ENCODE results near the gene ZBED1. TPM values are rescaled to one million over a fixed set of nuclear protein-coding genes. Genes with fewer than 3 reads are reported as not detected.
"Not testable (repeated sequence)": the region's sequence is repeated elsewhere in the genome, so short reads cannot be mapped to it uniquely, and the experiment has no call there.

The ZBED1 gene
- total RNA-seq, 1 experiment from 2014 or later = 14.2 TPM

GRCh38 chrX:2464677-2465166 lies 36.1 kb downstream of the ZBED1 start:
- H3K9ac ChIP-seq (ENCODE audit: low read length) = no peak overlapping the region
- H3F3A ChIP-seq (ENCODE audit: low read length, unreplicated experiment) = no peaks in the 10 kb centered on the region
- DNase-seq (no peak), ATAC-seq (no peak)
- H3K27me3 ChIP-seq (ENCODE audit: low read length) = no peaks in the 10 kb centered on the region
- H4K20me1 ChIP-seq (ENCODE audit: low read length) = no peaks in the 10 kb centered on the region
- intact Hi-C loops (cut with micrococcal nuclease) = no loop called here
- no peaks in the 10 kb centered on the region for H3K79me2 ChIP-seq (ENCODE audit: low read length)
- H3K36me3 ChIP-seq (ENCODE audit: low read depth, low read length) = no peaks in the 10 kb centered on the region
- H3K9me3 ChIP-seq (ENCODE audit: low read length) = no peaks in the 10 kb centered on the region
- no peak overlapping the region for H2AFZ ChIP-seq (ENCODE audit: low read length)
- TF ChIP-seq EZH2phosphoT487 (IDR thresholded peaks at IDR 0.05; ENCODE audit: borderline replicate concordance, low read length) (no peak), EZH2 (IDR thresholded peaks at IDR 0.05; ENCODE audit: low read length, unreplicated experiment) (no peak)
- TF ChIP-seq, protein P1, sequence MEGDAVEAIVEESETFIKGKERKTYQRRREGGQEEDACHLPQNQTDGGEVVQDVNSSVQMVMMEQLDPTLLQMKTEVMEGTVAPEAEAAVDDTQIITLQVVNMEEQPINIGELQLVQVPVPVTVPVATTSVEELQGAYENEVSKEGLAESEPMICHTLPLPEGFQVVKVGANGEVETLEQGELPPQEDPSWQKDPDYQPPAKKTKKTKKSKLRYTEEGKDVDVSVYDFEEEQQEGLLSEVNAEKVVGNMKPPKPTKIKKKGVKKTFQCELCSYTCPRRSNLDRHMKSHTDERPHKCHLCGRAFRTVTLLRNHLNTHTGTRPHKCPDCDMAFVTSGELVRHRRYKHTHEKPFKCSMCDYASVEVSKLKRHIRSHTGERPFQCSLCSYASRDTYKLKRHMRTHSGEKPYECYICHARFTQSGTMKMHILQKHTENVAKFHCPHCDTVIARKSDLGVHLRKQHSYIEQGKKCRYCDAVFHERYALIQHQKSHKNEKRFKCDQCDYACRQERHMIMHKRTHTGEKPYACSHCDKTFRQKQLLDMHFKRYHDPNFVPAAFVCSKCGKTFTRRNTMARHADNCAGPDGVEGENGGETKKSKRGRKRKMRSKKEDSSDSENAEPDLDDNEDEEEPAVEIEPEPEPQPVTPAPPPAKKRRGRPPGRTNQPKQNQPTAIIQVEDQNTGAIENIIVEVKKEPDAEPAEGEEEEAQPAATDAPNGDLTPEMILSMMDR (conservative IDR thresholded peaks at IDR 0.05; ENCODE audit: low read depth, low read length) = no peak
- ChIA-PET POLR2A (ENCODE audit: unreplicated experiment) (no interaction called here), CTCF (no interaction called here)
- H3K4me2 ChIP-seq (ENCODE audit: low read length) = no peak overlapping the region
- no peaks in the 10 kb centered on the region for H3K9me2 ChIP-seq (replicated peaks; ENCODE audit: low read length)
- BruUV-seq (replicated peaks) = no TSS peak
- no peak overlapping the region for H3K4me3 ChIP-seq (ENCODE audit: low read length)
- H3K4me1 ChIP-seq (ENCODE audit: insufficient read depth, low read length) = no peaks in the 10 kb centered on the region
- H3K27ac ChIP-seq (ENCODE audit: low read length) = no peak overlapping the region

DNA sequence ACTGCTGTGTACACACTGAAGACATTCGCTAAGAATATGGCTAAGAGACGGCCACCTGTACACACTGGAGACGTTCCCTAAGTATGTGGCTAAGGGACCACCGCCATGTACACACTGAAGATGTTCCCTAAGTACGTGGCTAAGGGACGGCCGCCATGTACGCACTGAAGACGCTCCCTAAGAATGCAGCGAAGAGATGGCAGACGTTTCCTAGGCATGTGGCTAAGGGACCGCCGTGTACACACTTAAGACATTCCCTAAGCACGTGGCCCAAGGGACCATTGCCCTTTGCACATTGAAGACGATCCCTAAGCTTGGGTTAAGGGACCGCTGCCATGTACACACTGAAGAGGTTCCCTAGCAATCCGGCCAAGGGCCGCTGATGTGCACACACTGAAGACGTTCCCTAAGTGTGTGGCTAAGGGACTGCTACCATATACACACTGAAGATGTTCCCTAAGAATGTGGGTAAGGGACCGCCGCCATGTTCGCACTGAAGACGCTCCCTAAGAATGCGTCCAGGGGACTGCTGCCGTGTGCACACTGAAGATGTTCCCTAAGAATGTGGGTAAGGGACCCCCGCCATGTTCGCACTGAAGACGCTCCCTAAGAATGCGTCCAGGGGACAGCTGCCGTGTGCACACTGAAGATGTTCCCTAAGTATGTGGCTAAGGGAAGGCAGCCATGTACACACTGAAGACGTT lies 36.7 kb downstream of the ZBED1 start:
- Histone ChIP-seq H3K4me2 (ENCODE audit: low read length) (no peak overlapping the region), H3K79me2 (ENCODE audit: low read length) (no peaks in the 10 kb centered on the region), H3K27ac (ENCODE audit: low read length) (no peak overlapping the region), H3K4me3 (ENCODE audit: low read length) (no peak overlapping the region), H3K9ac (ENCODE audit: low read length) (no peak overlapping the region), H3K27me3 (ENCODE audit: low read length) (no peaks in the 10 kb centered on the region), H3F3A (ENCODE audit: low read length, unreplicated experiment) (no peaks in the 10 kb centered on the region), H4K20me1 (ENCODE audit: low read length) (no peaks in the 10 kb centered on the region), H3K4me1 (ENCODE audit: insufficient read depth, low read length) (no peaks in the 10 kb centered on the region), H3K9me3 (ENCODE audit: low read length) (no peaks in the 10 kb centered on the region), H3K36me3 (ENCODE audit: low read depth, low read length) (no peaks in the 10 kb centered on the region), H3K9me2 (replicated peaks; ENCODE audit: low read length) (no peaks in the 10 kb centered on the region), H2AFZ (ENCODE audit: low read length) (no peak overlapping the region)
- ATAC-seq (no peak), DNase-seq (no peak)
- CTCF ChIA-PET = no interaction called here
- BruUV-seq (replicated peaks) = no TSS peak
- TF ChIP-seq EZH2 (IDR thresholded peaks at IDR 0.05; ENCODE audit: low read length, unreplicated experiment) = no peak
- TF ChIP-seq EZH2phosphoT487 (IDR thresholded peaks at IDR 0.05; ENCODE audit: borderline replicate concordance, low read length) = no peak
- TF ChIP-seq, protein P1 (conservative IDR thresholded peaks at IDR 0.05; ENCODE audit: low read depth, low read length) = no peak
- POLR2A ChIA-PET (ENCODE audit: unreplicated experiment) = no interaction called here
- intact Hi-C loops (cut with micrococcal nuclease) = no loop called here

DNA sequence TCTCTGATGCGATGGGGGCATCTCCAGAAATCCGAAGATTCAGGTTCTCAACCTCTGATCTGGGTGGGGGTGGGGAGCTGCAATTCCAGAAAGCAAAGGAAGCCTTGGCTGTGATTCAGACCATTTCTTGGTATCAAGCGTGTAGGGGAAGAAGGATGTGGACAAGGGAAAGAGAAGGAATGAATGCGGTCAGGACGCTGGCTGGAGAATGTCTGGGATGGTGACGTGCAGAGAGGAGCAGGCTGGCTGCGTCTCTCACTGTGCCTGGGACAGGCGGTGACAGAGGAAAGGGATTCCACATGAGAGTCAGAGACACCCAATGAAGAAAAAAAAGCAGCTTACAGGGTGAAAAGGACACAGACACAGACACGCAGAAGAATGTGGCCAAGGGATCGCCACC lies 37.3 kb downstream of the ZBED1 start:
- H3K4me2 ChIP-seq (ENCODE audit: low read length); H3F3A ChIP-seq (ENCODE audit: low read length, unreplicated experiment); POLR2A ChIA-PET (ENCODE audit: unreplicated experiment): not testable (repeated sequence)

More for the DNA sequence above, 37.3 kb downstream of the ZBED1 start:
- CTCF ChIA-PET; H3K9me2 ChIP-seq (replicated peaks; ENCODE audit: low read length); H3K4me3 ChIP-seq (ENCODE audit: low read length); H3K27me3 ChIP-seq (ENCODE audit: low read length); H4K20me1 ChIP-seq (ENCODE audit: low read length); H3K27ac ChIP-seq (ENCODE audit: low read length); intact Hi-C loops (cut with micrococcal nuclease); DNase-seq; H3K79me2 ChIP-seq (ENCODE audit: low read length); H3K36me3 ChIP-seq (ENCODE audit: low read depth, low read length); ATAC-seq; BruUV-seq (replicated peaks); H3K9me3 ChIP-seq (ENCODE audit: low read length); H3K4me1 ChIP-seq (ENCODE audit: insufficient read depth, low read length); H3K9ac ChIP-seq (ENCODE audit: low read length); H2AFZ ChIP-seq (ENCODE audit: low read length): not testable (repeated sequence)
